Measurements from ENCODE around the gene ATRN.

- TF ChIP-seq POLR2A (IDR thresholded peaks at IDR 0.05) (no peak), CTCF (IDR thresholded peaks at IDR 0.05 in 4 of 5, conservative IDR thresholded peaks at IDR 0.05 in 1 of 5) (no peak)
Observed at GRCh38 chr20:3545401-3545925, 74.6 kb downstream of the ATRN start.
